Calu3 (cell line): ENCODE results near the gene SNX25. TPM values are rescaled to one million over a fixed set of nuclear protein-coding genes. Genes with fewer than 3 reads are reported as not detected.
"Not testable (repeated sequence)": the region's sequence is repeated elsewhere in the genome, so short reads cannot be mapped to it uniquely, and the experiment has no call there.

Experiments used
- BruUV-seq: library from RNA; stranded (reverse); fragments of 400-500 nt; replicated peaks from 2 replicates; lab custom pipeline; 2021; lab: Mats Ljungman, UMichigan
- CTCF ChIA-PET: fragments of 300-600 bp; sonication (Branson Sonifier 250); formaldehyde crosslinking; loops from one replicate; lab custom pipeline; 2022; ENCODE audit warnings: antibody characterized with exemption; lab: Charles Lee
- DNase-seq: peaks from one replicate; pipeline ENCODE4 v3.0.0; 2022
- H3K27ac Mint-ChIP-seq: one replicate; pipeline ENCODE4 v1.8.0; 2022; ENCODE audit warnings: mixed read lengths; ENCODE audit not compliant: unreplicated experiment
- H3K27me3 Mint-ChIP-seq: one replicate; pipeline ENCODE4 v1.8.0; 2022; ENCODE audit warnings: mixed read lengths; ENCODE audit not compliant: unreplicated experiment
- H3K36me3 Mint-ChIP-seq: one replicate; pipeline ENCODE4 v1.8.0; 2022; ENCODE audit warnings: mild to moderate bottlenecking, moderate library complexity, mixed read lengths; ENCODE audit not compliant: insufficient read depth, unreplicated experiment
- H3K4me1 Mint-ChIP-seq: one replicate; pipeline ENCODE4 v1.8.0; 2022; ENCODE audit warnings: mild to moderate bottlenecking, low read depth, mixed read lengths; ENCODE audit not compliant: unreplicated experiment
- H3K4me3 Mint-ChIP-seq: one replicate; pipeline ENCODE4 v1.8.0; 2022; ENCODE audit warnings: mild to moderate bottlenecking, low read depth, moderate library complexity, mixed read lengths; ENCODE audit not compliant: unreplicated experiment
- H3K9me3 Mint-ChIP-seq: one replicate; pipeline ENCODE4 v1.8.0; 2022; ENCODE audit warnings: low read depth, mixed read lengths; ENCODE audit not compliant: unreplicated experiment
- intact Hi-C: fragments of 100-400 bp; cut with micrococcal nuclease; formaldehyde crosslinking; loops from one replicate; pipeline ENCODE4 v1.10.0; 2022; ENCODE audit not compliant: unreplicated experiment
- total RNA-seq: library from RNA; stranded (reverse); gene quantifications from 2 replicates; pipeline ENCODE4 v1.2.3, GENCODE V29; 2022
- TF ChIP-seq, protein P1 (sequence below): fragments of 200-600 bp; IDR thresholded peaks from one replicate; pipeline ENCODE4 v1.8.0; 2022; ENCODE audit warnings: antibody characterized with exemption; ENCODE audit not compliant: unreplicated experiment

The SNX25 gene
- total RNA-seq, 1 experiment from 2014 or later, result 16.1 TPM

DNA sequence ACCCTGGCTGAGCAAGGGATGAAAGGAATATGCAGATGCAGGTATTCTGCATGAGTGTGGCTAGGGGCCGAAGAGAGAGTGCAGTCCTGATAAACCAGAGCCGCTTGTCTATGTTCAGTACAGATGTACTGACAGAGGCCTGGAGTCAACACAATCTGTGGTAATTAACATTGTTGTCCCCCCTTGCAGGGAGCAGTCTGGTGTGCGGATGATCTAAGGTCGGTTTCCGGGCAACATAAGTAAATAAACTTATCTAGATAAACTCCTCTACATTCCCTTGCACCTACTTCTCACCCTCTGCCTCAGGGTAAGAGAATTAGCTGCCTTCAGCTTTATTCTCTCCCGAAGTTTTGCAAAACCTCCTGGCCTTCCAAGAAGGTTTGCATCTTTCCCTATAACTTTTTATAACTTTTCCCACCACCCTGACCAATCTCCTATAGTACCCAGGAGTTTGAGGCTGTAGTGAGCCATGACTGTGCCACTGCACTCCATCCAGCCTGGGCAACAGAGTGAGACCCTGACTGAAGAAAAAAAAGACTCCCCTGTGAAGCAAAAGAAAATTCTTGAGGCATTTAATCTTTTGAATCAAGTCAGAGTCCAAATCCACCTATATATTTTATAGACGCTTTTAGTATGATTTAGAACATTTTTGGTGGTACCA lies 26.6 kb downstream of the SNX25 start:
- CTCF ChIA-PET, result no interaction called here
- no peak overlapping the region for H3K27ac Mint-ChIP-seq
- intact Hi-C loops, result no loop called here

DNA sequence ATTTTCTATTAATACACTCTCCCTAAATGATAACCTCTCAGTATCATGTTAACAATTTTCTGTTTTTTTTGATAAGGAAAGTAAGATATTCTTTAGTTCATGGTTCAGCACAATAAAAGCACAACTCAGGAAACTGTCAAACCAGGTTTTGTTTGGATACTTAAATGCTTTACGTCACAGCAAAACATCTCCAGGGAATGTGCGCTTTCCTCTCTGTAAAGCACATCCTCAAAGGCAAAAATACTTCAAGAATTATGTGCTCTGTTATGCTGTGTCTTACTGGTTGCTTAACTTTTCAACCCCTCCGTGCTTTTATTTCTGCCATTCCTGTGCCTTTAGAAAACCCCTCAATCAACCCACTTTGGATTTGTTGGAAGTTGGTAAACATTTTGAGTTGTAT lies 27.8 kb downstream of the SNX25 start:
- H3K36me3 Mint-ChIP-seq, result no peaks in the 10 kb centered on the region
- intact Hi-C loops, result no loop called here
- H3K4me1 Mint-ChIP-seq, result peaks cover 14% of the 10 kb centered on the region
- H3K9me3 Mint-ChIP-seq, result no peaks in the 10 kb centered on the region
- CTCF ChIA-PET, result no interaction called here
- H3K4me3 Mint-ChIP-seq, result no peak overlapping the region
- H3K27me3 Mint-ChIP-seq, result no peaks in the 10 kb centered on the region
- TF ChIP-seq, protein P1, sequence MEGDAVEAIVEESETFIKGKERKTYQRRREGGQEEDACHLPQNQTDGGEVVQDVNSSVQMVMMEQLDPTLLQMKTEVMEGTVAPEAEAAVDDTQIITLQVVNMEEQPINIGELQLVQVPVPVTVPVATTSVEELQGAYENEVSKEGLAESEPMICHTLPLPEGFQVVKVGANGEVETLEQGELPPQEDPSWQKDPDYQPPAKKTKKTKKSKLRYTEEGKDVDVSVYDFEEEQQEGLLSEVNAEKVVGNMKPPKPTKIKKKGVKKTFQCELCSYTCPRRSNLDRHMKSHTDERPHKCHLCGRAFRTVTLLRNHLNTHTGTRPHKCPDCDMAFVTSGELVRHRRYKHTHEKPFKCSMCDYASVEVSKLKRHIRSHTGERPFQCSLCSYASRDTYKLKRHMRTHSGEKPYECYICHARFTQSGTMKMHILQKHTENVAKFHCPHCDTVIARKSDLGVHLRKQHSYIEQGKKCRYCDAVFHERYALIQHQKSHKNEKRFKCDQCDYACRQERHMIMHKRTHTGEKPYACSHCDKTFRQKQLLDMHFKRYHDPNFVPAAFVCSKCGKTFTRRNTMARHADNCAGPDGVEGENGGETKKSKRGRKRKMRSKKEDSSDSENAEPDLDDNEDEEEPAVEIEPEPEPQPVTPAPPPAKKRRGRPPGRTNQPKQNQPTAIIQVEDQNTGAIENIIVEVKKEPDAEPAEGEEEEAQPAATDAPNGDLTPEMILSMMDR, result no peak
- no TSS peak for BruUV-seq
- DNase-seq, result no peak
- no peak overlapping the region for H3K27ac Mint-ChIP-seq

More for the DNA sequence above, 26.6 kb downstream of the SNX25 start:
- H3K27me3 Mint-ChIP-seq, result no peaks in the 10 kb centered on the region
- H3K36me3 Mint-ChIP-seq, result no peaks in the 10 kb centered on the region
- H3K4me1 Mint-ChIP-seq, result peaks cover 21% of the 10 kb centered on the region
- H3K4me3 Mint-ChIP-seq, result no peak overlapping the region
- peak; percentile 19 for DNase-seq
- no TSS peak for BruUV-seq
- TF ChIP-seq, protein P1, result no peak
- H3K9me3 Mint-ChIP-seq, result no peaks in the 10 kb centered on the region

DNA sequence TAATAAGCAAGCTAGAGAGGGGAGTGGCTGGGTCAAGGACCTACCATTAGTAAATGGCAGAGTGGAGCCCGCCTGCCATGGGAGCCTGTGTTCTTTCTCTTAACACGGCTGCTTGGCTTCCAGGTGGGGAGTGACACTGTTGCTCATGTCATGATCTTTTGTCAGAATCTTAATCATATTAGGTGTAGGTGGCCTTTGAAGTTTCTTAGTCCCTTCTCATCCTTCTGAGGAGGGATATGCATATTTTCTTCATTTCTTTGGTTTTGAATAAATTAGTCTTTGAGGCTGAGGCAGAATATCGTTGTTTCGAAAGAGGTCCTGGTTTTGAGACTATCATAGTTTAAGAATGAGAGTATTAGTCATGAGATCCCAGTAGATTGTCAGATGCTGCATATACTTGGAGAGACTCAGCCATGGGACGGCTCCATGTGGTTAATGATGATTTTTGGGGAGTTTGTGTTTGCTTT lies 28.9 kb downstream of the SNX25 start:
- CTCF ChIA-PET, result no interaction called here
- H3K27ac Mint-ChIP-seq, result no peak overlapping the region
- TF ChIP-seq, protein P1, result no peak
- H3K4me3 Mint-ChIP-seq, result no peak overlapping the region
- intact Hi-C loops, result no loop called here
- H3K27me3 Mint-ChIP-seq, result no peaks in the 10 kb centered on the region
- H3K4me1 Mint-ChIP-seq, result peaks cover 18% of the 10 kb centered on the region
- no peaks in the 10 kb centered on the region for H3K36me3 Mint-ChIP-seq
- no peak for DNase-seq
- H3K9me3 Mint-ChIP-seq, result no peaks in the 10 kb centered on the region
- no TSS peak for BruUV-seq

DNA sequence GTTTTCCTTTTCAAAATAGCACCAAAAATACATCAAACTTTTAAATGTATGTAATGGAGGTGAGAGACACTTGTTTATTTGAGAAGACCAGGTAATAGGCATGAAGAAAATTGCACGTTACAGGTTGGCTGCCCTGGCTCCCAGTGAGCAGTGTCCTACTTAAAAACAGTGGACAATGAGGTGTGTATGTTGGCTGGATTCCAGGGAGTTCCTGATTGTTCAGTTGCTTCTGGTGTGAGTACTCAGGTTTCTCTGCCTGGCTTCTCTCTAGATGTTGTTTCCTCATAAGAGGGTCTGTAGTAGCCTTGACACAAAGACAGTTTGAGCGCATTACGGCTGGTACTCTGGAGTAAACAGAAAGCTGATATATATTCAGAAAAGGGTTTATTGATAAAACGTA lies 29.4 kb downstream of the SNX25 start:
- intact Hi-C loops, result no loop called here
- H3K27ac Mint-ChIP-seq, result no peak overlapping the region
- no peaks in the 10 kb centered on the region for H3K27me3 Mint-ChIP-seq
- no TSS peak for BruUV-seq
- H3K9me3 Mint-ChIP-seq, result no peaks in the 10 kb centered on the region
- H3K4me1 Mint-ChIP-seq, result peaks cover 23% of the 10 kb centered on the region
- H3K36me3 Mint-ChIP-seq, result no peaks in the 10 kb centered on the region
- H3K4me3 Mint-ChIP-seq, result no peak overlapping the region
- TF ChIP-seq, protein P1, result no peak
- DNase-seq, result no peak
- CTCF ChIA-PET, result no interaction called here

DNA sequence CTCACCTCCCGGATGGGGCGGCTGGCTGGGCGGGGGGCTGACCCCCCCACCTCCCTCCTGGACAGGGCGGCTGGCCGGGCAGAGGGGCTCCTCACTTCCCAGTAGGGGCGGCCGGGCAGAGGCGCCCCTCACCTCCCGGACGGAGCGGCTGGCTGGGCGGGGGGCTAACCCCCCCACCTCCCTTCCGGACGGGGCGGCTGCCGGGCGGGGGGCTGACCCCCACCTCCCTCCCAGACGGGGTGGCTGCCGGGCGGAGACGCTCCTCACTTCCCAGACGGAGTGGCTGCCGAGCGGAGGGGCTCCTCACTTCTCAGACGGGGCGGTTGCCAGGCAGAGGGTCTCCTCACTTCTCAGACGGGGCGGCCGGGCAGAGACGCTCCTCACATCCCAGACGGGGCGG lies 31.1 kb downstream of the SNX25 start:
- H3K4me1 Mint-ChIP-seq, result peaks cover 24% of the 10 kb centered on the region
- DNase-seq, CTCF ChIA-PET: not testable (repeated sequence)

More for the DNA sequence above, 31.1 kb downstream of the SNX25 start:
- H3K27ac Mint-ChIP-seq, H3K9me3 Mint-ChIP-seq, H3K36me3 Mint-ChIP-seq, intact Hi-C loops, H3K4me3 Mint-ChIP-seq, BruUV-seq, H3K27me3 Mint-ChIP-seq: not testable (repeated sequence)
